ENCODE measurements around the gene BTBD19.
A peak's percentile ranks its signal among the peaks of the same experiment; 100 is the strongest.

BTBD19 gene

GRCh38 chr1:44799770-44800584 lies 8.3 kb upstream of the BTBD19 start, which contains the start of gene PLK3:
Gene PLK3, plus strand, starts transcription at chr1:44800377. Its CDS starts 87 bp downstream, at chr1:44800464.
- TF ChIP-seq ZNF274 (IDR thresholded peaks at IDR 0.05; ENCODE audit: low read depth, low read length), result no peak
- H3K4me3 ChIP-seq (ENCODE audit: low read length), result peak within 1 kb of the TSS; percentile 87

- peak overlapping the region; percentile 54 for H3K4me3 ChIP-seq (ENCODE audit: low read length)
- TF ChIP-seq ZNF274 (IDR thresholded peaks at IDR 0.05; ENCODE audit: low read depth, low read length), result no peak
These were observed 6.6 kb upstream of the BTBD19 start for GRCh38 chr1:44801491-44802305.

- no peak for TF ChIP-seq ZNF274 (IDR thresholded peaks at IDR 0.05; ENCODE audit: low read depth, low read length)
- peak overlapping the region; percentile 54; the same call in 1 of the 2 replicates for H3K4me3 ChIP-seq (ENCODE audit: low read length)
These were observed 5.8 kb upstream of the BTBD19 start for GRCh38 chr1:44802306-44803061.

DNA sequence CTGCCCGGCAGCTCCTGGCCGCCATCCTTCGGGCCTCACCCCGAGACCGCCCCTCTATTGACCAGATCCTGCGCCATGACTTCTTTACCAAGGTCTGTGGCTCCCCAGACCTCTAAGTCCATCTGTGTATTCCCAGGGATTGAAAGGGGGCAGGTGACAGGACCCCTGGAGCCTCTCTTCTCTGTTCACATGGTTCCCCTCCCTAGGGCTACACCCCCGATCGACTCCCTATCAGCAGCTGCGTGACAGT lies 5.3 kb upstream of the BTBD19 start:
- no peak overlapping the region for H3K4me3 ChIP-seq (ENCODE audit: low read length)
- TF ChIP-seq ZNF274 (IDR thresholded peaks at IDR 0.05; ENCODE audit: low read depth, low read length), result no peak

- TF ChIP-seq ZNF274 (IDR thresholded peaks at IDR 0.05; ENCODE audit: low read depth, low read length), result no peak
- no peak overlapping the region for H3K4me3 ChIP-seq (ENCODE audit: low read length)
These were observed 4.8 kb upstream of the BTBD19 start for GRCh38 chr1:44803312-44804095.

DNA sequence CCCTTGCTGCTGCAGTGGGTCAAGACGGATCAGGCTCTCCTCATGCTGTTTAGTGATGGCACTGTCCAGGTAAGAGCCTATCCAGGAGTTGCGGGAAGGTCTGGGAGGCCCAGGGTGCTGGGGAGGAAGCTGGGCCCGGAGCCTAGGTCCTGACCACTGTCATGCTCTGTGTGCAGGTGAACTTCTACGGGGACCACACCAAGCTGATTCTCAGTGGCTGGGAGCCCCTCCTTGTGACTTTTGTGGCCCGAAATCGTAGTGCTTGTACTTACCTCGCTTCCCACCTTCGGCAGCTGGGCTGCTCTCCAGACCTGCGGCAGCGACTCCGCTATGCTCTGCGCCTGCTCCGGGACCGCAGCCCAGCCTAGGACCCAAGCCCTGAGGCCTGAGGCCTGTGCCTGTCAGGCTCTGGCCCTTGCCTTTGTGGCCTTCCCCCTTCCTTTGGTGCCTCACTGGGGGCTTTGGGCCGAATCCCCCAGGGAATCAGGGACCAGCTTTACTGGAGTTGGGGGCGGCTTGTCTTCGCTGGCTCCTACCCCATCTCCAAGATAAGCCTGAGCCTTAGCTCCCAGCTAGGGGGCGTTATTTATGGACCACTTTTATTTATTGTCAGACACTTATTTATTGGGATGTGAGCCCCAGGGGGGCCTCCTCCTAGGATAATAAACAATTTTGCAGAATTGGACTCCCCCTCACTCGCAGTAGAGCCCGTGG lies 2.9 kb upstream of the BTBD19 start:
- H3K4me3 ChIP-seq (ENCODE audit: low read length), result no peak overlapping the region
- TF ChIP-seq ZNF274 (IDR thresholded peaks at IDR 0.05; ENCODE audit: low read depth, low read length), result no peak

DNA sequence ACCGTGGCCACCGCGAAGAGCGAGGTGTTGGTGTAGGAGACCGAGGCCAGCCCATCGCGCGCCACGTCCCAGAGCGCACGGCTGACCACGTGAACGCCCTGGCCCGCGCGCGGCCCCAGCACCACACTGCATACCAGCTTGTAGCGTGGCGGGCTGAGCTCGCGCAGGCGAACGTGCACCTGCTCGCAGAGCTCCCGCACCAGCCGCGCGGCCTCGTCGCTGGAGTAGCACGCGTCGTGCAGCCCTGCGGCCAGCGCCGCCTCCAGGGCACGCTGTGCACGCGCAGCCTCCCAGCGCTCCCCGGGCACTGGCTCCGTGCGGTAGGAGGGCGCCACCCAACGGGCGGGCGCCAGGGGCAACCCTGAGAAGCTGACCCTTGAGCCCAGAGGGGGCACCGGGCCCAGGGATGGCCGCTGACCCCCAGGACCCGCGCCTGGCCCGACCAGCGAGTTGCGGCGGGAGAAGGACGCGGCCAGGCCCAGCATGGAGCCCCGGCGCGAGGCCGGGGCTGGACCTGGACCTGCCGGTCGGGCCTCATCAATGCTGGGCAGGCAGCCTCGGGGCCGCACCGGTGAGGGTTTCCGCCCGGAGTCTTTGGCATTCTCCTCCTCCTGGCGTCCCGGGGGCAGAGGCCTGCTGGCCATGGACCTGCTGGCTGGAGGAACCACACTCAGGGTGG lies 2.2 kb upstream of the BTBD19 start:
- H3K4me3 ChIP-seq (ENCODE audit: low read length), result no peak overlapping the region
- no peak for TF ChIP-seq ZNF274 (IDR thresholded peaks at IDR 0.05; ENCODE audit: low read depth, low read length)

GRCh38 chr1:44806704-44807363 lies 1.5 kb upstream of the BTBD19 start, which contains the start of gene DYNLT4:
Gene DYNLT4, minus strand, starts transcription at chr1:44807351. Its CDS starts 683 bp downstream, at chr1:44806668.
- no peak within 1 kb of the TSS for H3K4me3 ChIP-seq (ENCODE audit: low read length)
- TF ChIP-seq ZNF274 (IDR thresholded peaks at IDR 0.05; ENCODE audit: low read depth, low read length), result no peak

DNA sequence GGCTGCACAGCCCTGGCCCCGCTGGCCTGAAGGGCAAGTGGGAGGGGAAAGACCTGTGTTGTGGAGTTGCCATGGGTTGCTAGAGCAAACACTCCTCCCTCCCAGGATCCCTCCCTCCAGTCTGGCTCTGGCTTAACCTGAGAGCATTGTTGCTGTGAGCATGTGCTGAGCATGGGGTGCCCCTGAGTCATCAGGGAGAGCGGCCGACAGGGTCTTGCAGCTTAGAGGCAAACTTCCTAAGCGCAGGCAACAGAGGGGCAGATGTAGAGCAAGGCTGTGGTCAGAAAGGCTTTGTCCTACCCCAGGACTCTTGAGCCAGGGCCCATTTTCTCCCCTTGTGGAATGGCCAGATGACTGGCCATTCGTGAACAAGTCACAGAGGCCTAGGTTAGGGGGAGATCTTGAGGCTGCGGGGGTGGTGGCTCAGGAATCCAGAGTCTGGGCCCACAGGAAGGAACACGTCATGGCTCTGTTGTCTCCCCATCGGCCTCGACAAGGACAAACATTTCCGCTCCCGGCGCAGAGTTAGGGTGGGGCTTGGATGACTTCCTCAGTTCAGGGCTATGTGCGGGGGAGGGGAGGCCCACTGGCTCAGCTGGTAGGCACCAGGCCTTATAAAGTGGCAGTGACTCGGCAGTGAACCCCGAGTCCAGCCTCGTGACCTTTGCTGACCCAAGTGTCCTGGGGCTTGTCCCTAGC lies 810 bp upstream of the BTBD19 start:
- TF ChIP-seq ZNF274 (IDR thresholded peaks at IDR 0.05; ENCODE audit: low read depth, low read length), result no peak
- no peak overlapping the region for H3K4me3 ChIP-seq (ENCODE audit: low read length)

- TF ChIP-seq ZNF274 (IDR thresholded peaks at IDR 0.05; ENCODE audit: low read depth, low read length), result no peak
- H3K4me3 ChIP-seq (ENCODE audit: low read length), result no peak overlapping the region
These were observed 905 bp downstream of the BTBD19 start for GRCh38 chr1:44808938-44809917.

All from GM08714 (cell line).